ENCODE data around the gene DTX3. TPM values are rescaled to one million over a fixed set of nuclear protein-coding genes. Genes with fewer than 3 reads are reported as not detected.

Gene DTX3
- total and polyA plus RNA-seq, 4 donors = 1.1 to 3.2 (median 1.4) TPM

DNA sequence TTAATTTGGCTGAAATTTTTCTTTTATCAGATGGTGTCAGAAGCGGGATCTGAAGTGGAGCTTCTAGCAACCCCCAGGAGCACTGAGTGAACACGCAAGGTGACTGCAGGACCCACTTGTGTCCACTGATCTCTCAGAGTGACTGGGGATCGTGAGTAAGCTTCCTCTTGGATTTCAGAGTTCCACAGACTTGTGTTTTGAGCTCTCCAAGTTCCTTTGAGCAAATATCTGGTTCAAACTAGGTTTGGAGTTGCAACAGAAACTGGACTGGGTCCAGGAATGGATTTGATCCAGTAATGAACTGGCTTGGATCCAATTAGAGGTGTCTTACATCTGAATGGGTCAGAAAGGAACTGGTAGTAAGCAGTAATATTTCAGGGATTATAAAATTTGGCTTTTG lies 53.1 kb downstream of the DTX3 start:
- H3K4me3 ChIP-seq (ENCODE audit: low read depth in 1 of 3, low read length in 3 of 3) = no peak overlapping the region
- 33% methylated on average over 3 of the region's 3 CpGs for WGBS
- H3K4me1 ChIP-seq (ENCODE audit: control insufficient read depth in 4 of 4, insufficient read depth in 4 of 4, low read length in 3 of 4) = peaks cover 0 to 5% (median 4%) of the 10 kb centered on the region in 4 donors
- H3K9ac ChIP-seq (ENCODE audit: low read depth in 1 of 2, low read length in 2 of 2) = no peak overlapping the region
- no peaks in the 10 kb centered on the region for H3K36me3 ChIP-seq (ENCODE audit: control insufficient read depth in 4 of 4, insufficient read depth in 3 of 4, low read depth in 1 of 4, low read length in 3 of 4)
- DNase-seq (ENCODE audit: low spot score) = no peak
- peak in 1 of 2 donors; percentile 8 for TF ChIP-seq JUND (IDR thresholded peaks at IDR 0.05)
- peak; percentile 15 for TF ChIP-seq YY1 (IDR thresholded peaks at IDR 0.05)
- TF ChIP-seq RXRA (IDR thresholded peaks at IDR 0.05) = peak; percentile 30 to 31
- TF ChIP-seq FOXA1 (IDR thresholded peaks at IDR 0.05) = no peak
- no peak for TF ChIP-seq NR2F2 (IDR thresholded peaks at IDR 0.05)
- TF ChIP-seq GABPA (IDR thresholded peaks at IDR 0.05 in 1 of 2, conservative IDR thresholded peaks at IDR 0.05 in 1 of 2) = no peak
- peak; percentile 25 to 43 for TF ChIP-seq HNF4A (conservative IDR thresholded peaks at IDR 0.05)
- no peak overlapping the region for H3K27ac ChIP-seq (ENCODE audit: low read depth in 1 of 2, low read length in 2 of 2)
- no peaks in the 10 kb centered on the region for H3K9me3 ChIP-seq (ENCODE audit: control insufficient read depth in 4 of 4, low read length in 3 of 4)
- no peaks in the 10 kb centered on the region for H3K27me3 ChIP-seq (ENCODE audit: control insufficient read depth in 4 of 4, insufficient read depth in 4 of 4, low read length in 3 of 4)

GRCh38 chr12:57658890-57659289 lies 54.3 kb downstream of the DTX3 start:
- H3K9ac ChIP-seq (ENCODE audit: low read depth in 1 of 2, low read length in 2 of 2) = no peak overlapping the region
- H3K36me3 ChIP-seq (ENCODE audit: control insufficient read depth in 4 of 4, insufficient read depth in 3 of 4, low read depth in 1 of 4, low read length in 3 of 4) = no peaks in the 10 kb centered on the region
- no peaks in the 10 kb centered on the region for H3K27me3 ChIP-seq (ENCODE audit: control insufficient read depth in 4 of 4, insufficient read depth in 4 of 4, low read length in 3 of 4)
- H3K4me3 ChIP-seq (ENCODE audit: low read depth in 1 of 3, low read length in 3 of 3) = no peak overlapping the region
- TF ChIP-seq, protein P1, sequence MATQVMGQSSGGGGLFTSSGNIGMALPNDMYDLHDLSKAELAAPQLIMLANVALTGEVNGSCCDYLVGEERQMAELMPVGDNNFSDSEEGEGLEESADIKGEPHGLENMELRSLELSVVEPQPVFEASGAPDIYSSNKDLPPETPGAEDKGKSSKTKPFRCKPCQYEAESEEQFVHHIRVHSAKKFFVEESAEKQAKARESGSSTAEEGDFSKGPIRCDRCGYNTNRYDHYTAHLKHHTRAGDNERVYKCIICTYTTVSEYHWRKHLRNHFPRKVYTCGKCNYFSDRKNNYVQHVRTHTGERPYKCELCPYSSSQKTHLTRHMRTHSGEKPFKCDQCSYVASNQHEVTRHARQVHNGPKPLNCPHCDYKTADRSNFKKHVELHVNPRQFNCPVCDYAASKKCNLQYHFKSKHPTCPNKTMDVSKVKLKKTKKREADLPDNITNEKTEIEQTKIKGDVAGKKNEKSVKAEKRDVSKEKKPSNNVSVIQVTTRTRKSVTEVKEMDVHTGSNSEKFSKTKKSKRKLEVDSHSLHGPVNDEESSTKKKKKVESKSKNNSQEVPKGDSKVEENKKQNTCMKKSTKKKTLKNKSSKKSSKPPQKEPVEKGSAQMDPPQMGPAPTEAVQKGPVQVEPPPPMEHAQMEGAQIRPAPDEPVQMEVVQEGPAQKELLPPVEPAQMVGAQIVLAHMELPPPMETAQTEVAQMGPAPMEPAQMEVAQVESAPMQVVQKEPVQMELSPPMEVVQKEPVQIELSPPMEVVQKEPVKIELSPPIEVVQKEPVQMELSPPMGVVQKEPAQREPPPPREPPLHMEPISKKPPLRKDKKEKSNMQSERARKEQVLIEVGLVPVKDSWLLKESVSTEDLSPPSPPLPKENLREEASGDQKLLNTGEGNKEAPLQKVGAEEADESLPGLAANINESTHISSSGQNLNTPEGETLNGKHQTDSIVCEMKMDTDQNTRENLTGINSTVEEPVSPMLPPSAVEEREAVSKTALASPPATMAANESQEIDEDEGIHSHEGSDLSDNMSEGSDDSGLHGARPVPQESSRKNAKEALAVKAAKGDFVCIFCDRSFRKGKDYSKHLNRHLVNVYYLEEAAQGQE (IDR thresholded peaks at IDR 0.05) = no peak
- no peak for TF ChIP-seq GABPA (IDR thresholded peaks at IDR 0.05 in 1 of 2, conservative IDR thresholded peaks at IDR 0.05 in 1 of 2)
- TF ChIP-seq, protein P2, sequence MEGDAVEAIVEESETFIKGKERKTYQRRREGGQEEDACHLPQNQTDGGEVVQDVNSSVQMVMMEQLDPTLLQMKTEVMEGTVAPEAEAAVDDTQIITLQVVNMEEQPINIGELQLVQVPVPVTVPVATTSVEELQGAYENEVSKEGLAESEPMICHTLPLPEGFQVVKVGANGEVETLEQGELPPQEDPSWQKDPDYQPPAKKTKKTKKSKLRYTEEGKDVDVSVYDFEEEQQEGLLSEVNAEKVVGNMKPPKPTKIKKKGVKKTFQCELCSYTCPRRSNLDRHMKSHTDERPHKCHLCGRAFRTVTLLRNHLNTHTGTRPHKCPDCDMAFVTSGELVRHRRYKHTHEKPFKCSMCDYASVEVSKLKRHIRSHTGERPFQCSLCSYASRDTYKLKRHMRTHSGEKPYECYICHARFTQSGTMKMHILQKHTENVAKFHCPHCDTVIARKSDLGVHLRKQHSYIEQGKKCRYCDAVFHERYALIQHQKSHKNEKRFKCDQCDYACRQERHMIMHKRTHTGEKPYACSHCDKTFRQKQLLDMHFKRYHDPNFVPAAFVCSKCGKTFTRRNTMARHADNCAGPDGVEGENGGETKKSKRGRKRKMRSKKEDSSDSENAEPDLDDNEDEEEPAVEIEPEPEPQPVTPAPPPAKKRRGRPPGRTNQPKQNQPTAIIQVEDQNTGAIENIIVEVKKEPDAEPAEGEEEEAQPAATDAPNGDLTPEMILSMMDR (IDR thresholded peaks at IDR 0.05; ENCODE audit: low read depth, low read length, missing input control) = no peak
- no peak for TF ChIP-seq RAD21 (IDR thresholded peaks at IDR 0.05)
- no peak for TF ChIP-seq EGR1 (IDR thresholded peaks at IDR 0.05; ENCODE audit: low read depth in 2 of 2)
- TF ChIP-seq FOXA1 (IDR thresholded peaks at IDR 0.05) = no peak
- H3K4me1 ChIP-seq (ENCODE audit: control insufficient read depth in 4 of 4, insufficient read depth in 4 of 4, low read length in 3 of 4) = peaks cover 0 to 5% (median 4%) of the 10 kb centered on the region in 4 donors
- no peak overlapping the region for H3K27ac ChIP-seq (ENCODE audit: low read depth in 1 of 2, low read length in 2 of 2)
- no peak for DNase-seq (ENCODE audit: low spot score)
- 56% methylated on average over 3 of the region's 3 CpGs for WGBS
- no peaks in the 10 kb centered on the region for H3K9me3 ChIP-seq (ENCODE audit: control insufficient read depth in 4 of 4, low read length in 3 of 4)

Other genes starting within 250 kb of the DTX3 start
- gene R3HDM2, start 173.8 kb upstream of the DTX3 start, total RNA-seq = 10 to 100 TPM in 1 of 2 donors, 1 to 10 TPM in 1; 7.4 to 28.9 TPM
- 10 to 100 TPM; 11.2 to 19.0 TPM for gene R3HDM2, start 173.8 kb upstream of the DTX3 start, polyA plus RNA-seq
- gene INHBC, start 170.0 kb upstream of the DTX3 start, total RNA-seq = 100 to 1,000 TPM in 1 of 2 donors, 1 to 10 TPM in 1; 2.8 to 102 TPM
- gene INHBC, start 170.0 kb upstream of the DTX3 start, polyA plus RNA-seq = 100 to 1,000 TPM in 1 of 2 donors, 10 to 100 TPM in 1; 71.0 to 134 TPM
- gene INHBE, start 149.5 kb upstream of the DTX3 start, total RNA-seq = 100 to 1,000 TPM in 1 of 2 donors, 10 to 100 TPM in 1; 17.6 to 181 TPM
- 100 to 1,000 TPM in 1 of 2 donors, 10 to 100 TPM in 1; 82.5 to 137 TPM for gene INHBE, start 149.5 kb upstream of the DTX3 start, polyA plus RNA-seq
- gene GLI1, start 145.0 kb upstream of the DTX3 start, total RNA-seq = under 1 TPM; 0.09 to 0.25 TPM
- gene GLI1, start 145.0 kb upstream of the DTX3 start, polyA plus RNA-seq = under 1 TPM; 0.23 to 0.44 TPM
- 10 to 100 TPM in 1 of 2 donors, 1 to 10 TPM in 1; 7.7 to 12.0 TPM for gene ARHGAP9, start 125.0 kb upstream of the DTX3 start, total RNA-seq
- gene ARHGAP9, start 125.0 kb upstream of the DTX3 start, polyA plus RNA-seq = 1 to 10 TPM; 3.0 to 6.5 TPM
- gene MARS1, start 116.8 kb upstream of the DTX3 start, total RNA-seq = 10 to 100 TPM; 45.0 to 83.3 TPM
- gene MARS1, start 116.8 kb upstream of the DTX3 start, polyA plus RNA-seq = 10 to 100 TPM; 43.9 to 66.9 TPM
- gene DDIT3, start 84.3 kb upstream of the DTX3 start, total RNA-seq = 10 to 100 TPM in 1 of 2 donors, 1 to 10 TPM in 1; 4.7 to 12.6 TPM
- 10 to 100 TPM; 19.9 to 30.2 TPM for gene DDIT3, start 84.3 kb upstream of the DTX3 start, polyA plus RNA-seq
- gene MBD6, start 82.0 kb upstream of the DTX3 start, total RNA-seq = 10 to 100 TPM in 1 of 2 donors, 1 to 10 TPM in 1; 9.9 to 20.2 TPM
- gene MBD6, start 82.0 kb upstream of the DTX3 start, polyA plus RNA-seq = 10 to 100 TPM; 14.7 to 15.1 TPM
- gene DCTN2, start 57.6 kb upstream of the DTX3 start, total RNA-seq = 10 to 100 TPM; 28.5 to 33.2 TPM
- gene DCTN2, start 57.6 kb upstream of the DTX3 start, polyA plus RNA-seq = 10 to 100 TPM; 29.2 to 66.6 TPM
- under 1 TPM in 1 of 2 donors, not detected in 1; 0.42 TPM for gene KIF5A, start 54.8 kb upstream of the DTX3 start, total RNA-seq
- under 1 TPM in 1 of 2 donors, not detected in 1; 0.01 TPM for gene KIF5A, start 54.8 kb upstream of the DTX3 start, polyA plus RNA-seq
- gene PIP4K2C, start 13.6 kb upstream of the DTX3 start, total RNA-seq = 10 to 100 TPM in 1 of 2 donors, 1 to 10 TPM in 1; 6.5 to 11.9 TPM
- gene PIP4K2C, start 13.6 kb upstream of the DTX3 start, polyA plus RNA-seq = 10 to 100 TPM in 1 of 2 donors, 1 to 10 TPM in 1; 7.1 to 11.7 TPM
- gene ARHGEF25, start 6.6 kb downstream of the DTX3 start, total RNA-seq = 1 to 10 TPM; 2.0 to 2.3 TPM
- gene ARHGEF25, start 6.6 kb downstream of the DTX3 start, polyA plus RNA-seq = 1 to 10 TPM in 1 of 2 donors, under 1 TPM in 1; 0.57 to 1.8 TPM
- under 1 TPM in 1 of 2 donors, not detected in 1; 0.25 TPM for gene B4GALNT1, start 28.4 kb downstream of the DTX3 start, total RNA-seq
- under 1 TPM; 0.11 to 0.30 TPM for gene B4GALNT1, start 28.4 kb downstream of the DTX3 start, polyA plus RNA-seq
- gene OS9, start 89.3 kb downstream of the DTX3 start, total RNA-seq = 100 to 1,000 TPM; 136 to 357 TPM
- gene OS9, start 89.3 kb downstream of the DTX3 start, polyA plus RNA-seq = 100 to 1,000 TPM; 153 to 280 TPM
- gene AGAP2, start 133.9 kb downstream of the DTX3 start, total RNA-seq = 1 to 10 TPM; 1.0 to 1.7 TPM
- gene AGAP2, start 133.9 kb downstream of the DTX3 start, polyA plus RNA-seq = under 1 TPM; 0.18 to 0.28 TPM
- gene TSPAN31, start 140.2 kb downstream of the DTX3 start, total RNA-seq = 10 to 100 TPM; 26.9 to 39.4 TPM
- gene TSPAN31, start 140.2 kb downstream of the DTX3 start, polyA plus RNA-seq = 10 to 100 TPM; 16.9 to 22.3 TPM
- gene CDK4, start 147.5 kb downstream of the DTX3 start, total RNA-seq = 10 to 100 TPM; 28.1 to 69.1 TPM
- 10 to 100 TPM; 36.6 to 39.9 TPM for gene CDK4, start 147.5 kb downstream of the DTX3 start, polyA plus RNA-seq
- gene MARCHF9, start 150.3 kb downstream of the DTX3 start, total RNA-seq = 1 to 10 TPM; 1.9 to 2.4 TPM
- 1 to 10 TPM; 1.1 to 3.0 TPM for gene MARCHF9, start 150.3 kb downstream of the DTX3 start, polyA plus RNA-seq
- gene CYP27B1, start 162.3 kb downstream of the DTX3 start, total RNA-seq = 1 to 10 TPM in 1 of 2 donors, under 1 TPM in 1; 0.05 to 1.6 TPM
- gene CYP27B1, start 162.3 kb downstream of the DTX3 start, polyA plus RNA-seq = under 1 TPM; 0.06 to 0.28 TPM
- gene METTL1, start 167.3 kb downstream of the DTX3 start, total RNA-seq = 1 to 10 TPM; 2.8 to 3.8 TPM
- gene METTL1, start 167.3 kb downstream of the DTX3 start, polyA plus RNA-seq = 10 to 100 TPM; 10.3 to 11.2 TPM
- gene EEF1AKMT3, start 167.8 kb downstream of the DTX3 start, total RNA-seq = 1 to 10 TPM; 2.2 to 6.4 TPM
- gene EEF1AKMT3, start 167.8 kb downstream of the DTX3 start, polyA plus RNA-seq = 1 to 10 TPM; 1.5 to 2.0 TPM
- 10 to 100 TPM; 14.6 to 18.1 TPM for gene TSFM, start 178.0 kb downstream of the DTX3 start, total RNA-seq
- 10 to 100 TPM; 58.2 to 60.5 TPM for gene TSFM, start 178.0 kb downstream of the DTX3 start, polyA plus RNA-seq
- 1 to 10 TPM; 1.3 to 6.4 TPM for gene AVIL, start 213.9 kb downstream of the DTX3 start, total RNA-seq
- gene AVIL, start 213.9 kb downstream of the DTX3 start, polyA plus RNA-seq = 1 to 10 TPM in 1 of 2 donors, under 1 TPM in 1; 0.48 to 1.8 TPM
- 10 to 100 TPM; 38.6 to 60.9 TPM for gene CTDSP2, start 241.9 kb downstream of the DTX3 start, total RNA-seq
- 10 to 100 TPM; 20.1 to 48.9 TPM for gene CTDSP2, start 241.9 kb downstream of the DTX3 start, polyA plus RNA-seq